Measurements from ENCODE around the gene PLS1.
"Not testable (repeated sequence)": the region's sequence is repeated elsewhere in the genome, so short reads cannot be mapped to it uniquely, and the experiment has no call there.

PLS1 gene

DNA sequence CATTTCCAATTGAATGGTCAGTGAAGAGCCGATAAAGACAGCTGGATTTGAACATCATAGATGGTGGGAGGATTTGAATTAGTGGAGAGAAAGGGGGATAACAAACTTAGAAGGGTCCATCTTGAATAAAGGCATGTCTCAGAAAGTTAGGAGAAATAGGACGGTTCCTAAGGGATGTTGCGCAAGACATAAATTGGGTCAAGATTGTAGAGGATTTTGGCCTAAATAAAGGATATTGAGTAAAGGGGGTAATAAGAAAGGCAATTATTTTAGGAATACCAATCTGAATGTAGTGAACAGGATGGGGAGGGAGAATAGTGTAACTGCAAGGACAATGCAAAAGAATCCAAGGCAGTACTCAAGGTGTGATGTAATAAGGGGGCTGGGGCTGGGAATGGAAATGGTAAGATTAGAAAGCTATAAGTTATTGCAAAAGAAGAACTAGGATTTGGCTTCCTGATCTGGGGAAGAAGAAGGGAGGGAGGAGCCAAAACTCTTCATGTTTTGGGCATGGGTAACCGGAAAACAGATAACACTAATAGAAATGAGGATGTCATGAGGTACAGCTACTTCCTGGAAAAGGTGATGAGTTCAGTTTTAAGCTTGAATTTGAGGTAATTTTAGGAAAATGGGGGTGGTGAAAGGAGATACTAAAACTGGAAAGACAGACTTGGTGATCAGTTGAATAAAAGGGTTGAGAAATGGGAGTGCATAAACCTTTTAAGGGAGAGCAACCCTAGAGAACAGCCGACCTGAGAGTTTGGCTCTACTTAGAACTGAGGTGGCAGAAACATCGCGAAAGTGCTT, 110.3 kb downstream of the PLS1 start:
- DNase-seq = no peak

DNA sequence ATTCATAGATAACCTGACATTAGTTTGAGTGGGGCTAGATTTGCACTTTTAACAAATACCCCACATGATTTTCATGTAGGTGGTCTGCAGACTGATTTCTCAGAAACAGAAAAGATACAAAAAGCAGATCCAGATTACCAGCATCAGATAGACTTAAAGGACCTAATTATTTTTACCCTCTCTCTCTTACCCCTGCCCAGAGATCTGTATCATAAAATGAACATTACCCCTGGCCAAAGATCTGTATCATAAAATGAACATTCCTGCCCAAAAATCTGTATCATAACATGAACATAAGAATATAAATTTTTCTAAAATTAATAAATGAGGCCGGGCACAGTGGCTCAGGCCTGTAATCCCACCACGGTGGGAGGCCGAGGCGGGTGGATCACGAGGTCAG, 113.0 kb downstream of the PLS1 start:
- no peak for DNase-seq

DNA sequence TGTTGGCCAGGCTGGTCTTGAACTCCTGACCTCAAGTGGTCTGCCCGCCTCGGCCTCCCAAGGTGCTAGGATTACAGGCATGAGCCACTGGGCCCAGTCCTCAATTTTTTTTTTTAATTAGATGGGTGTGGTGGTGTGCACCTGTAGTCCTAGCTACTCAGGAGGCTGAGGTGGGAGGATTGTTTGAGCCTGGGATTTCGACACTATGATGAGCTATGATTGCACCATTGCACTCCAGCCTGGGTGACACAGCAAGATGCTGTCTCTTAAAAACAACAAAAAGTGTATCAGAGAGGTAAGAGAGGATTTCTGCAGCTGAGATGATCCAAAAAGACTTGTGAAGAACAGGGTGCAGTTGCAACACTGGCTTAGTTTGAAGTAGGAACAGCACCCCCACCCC, 118.7 kb downstream of the PLS1 start:
- DNase-seq = not testable (repeated sequence)

DNA sequence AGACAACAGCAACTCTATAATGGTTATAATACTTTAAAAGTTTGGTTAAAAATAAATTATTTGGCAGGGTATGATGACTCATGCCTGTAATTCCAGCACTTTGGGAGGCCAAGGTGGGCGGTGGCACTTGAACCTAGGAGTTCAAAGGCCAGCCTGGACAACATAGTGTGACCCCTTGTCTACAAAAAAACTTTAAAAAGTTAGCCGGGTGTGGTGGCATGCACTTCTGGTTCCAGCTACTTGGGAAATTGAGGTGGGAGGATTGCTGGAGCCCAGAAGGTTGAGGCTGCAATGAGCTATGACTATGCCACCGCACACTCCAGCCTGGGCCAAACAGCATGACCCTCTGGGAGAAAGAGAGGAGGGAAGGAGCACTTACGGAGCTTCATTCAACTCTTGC, 119.9 kb downstream of the PLS1 start:
- DNase-seq = no peak

DNA sequence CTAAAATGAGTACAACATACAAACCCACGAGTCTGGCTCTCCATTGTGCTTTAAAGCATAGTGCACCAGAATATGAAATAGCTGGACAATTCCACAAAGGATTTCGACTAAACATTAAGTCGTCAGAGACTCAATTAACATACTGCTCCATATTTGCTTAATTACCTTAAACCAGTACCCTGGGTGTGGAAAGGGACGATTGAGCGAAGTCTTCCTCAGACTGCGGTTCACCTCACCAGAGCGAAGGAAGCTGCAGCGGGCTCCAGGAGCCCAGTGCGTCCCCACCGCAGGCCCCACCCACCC, 127.4 kb downstream of the PLS1 start:
- no peak for DNase-seq

DNA sequence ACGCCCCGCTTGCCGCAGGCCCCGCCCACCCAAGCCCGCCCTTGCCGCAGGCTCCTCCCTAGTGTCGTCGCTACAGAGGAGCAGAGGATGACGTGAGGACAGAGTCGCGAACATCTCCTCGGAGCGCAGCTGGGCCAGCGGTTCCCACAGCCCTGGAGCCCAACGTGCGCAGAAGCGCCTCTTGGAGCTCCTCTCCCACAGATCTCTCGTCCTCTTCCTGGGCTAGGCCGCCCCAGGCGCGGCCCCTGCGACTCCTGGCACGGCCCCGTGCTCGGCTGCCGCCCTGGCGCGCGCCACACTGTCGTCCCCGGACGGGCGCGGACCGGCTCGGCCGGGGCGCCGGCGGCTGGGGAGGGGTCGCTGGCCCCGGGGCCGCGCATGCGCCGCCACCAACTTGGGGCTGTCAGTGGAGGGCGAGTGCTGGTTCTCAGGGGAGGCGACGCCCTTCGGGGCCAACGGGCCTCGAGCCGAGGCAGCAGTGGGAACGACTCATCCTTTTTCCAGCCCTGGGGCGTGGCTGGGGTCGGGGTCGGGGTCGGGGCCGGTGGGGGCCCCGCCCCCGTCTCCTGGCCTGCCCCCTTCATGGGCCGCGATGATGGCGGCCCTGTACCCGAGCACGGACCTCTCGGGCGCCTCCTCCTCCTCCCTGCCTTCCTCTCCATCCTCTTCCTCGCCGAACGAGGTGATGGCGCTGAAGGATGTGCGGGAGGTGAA, 127.9 kb downstream of the PLS1 start, which contains the start of gene TRPC1:
Gene TRPC1, plus strand, starts transcription at position 67 of the 714 bp plus-strand sequence. Its CDS starts 526 bp downstream, at position 593.
- DNase-seq = peak; percentile 73

DNA sequence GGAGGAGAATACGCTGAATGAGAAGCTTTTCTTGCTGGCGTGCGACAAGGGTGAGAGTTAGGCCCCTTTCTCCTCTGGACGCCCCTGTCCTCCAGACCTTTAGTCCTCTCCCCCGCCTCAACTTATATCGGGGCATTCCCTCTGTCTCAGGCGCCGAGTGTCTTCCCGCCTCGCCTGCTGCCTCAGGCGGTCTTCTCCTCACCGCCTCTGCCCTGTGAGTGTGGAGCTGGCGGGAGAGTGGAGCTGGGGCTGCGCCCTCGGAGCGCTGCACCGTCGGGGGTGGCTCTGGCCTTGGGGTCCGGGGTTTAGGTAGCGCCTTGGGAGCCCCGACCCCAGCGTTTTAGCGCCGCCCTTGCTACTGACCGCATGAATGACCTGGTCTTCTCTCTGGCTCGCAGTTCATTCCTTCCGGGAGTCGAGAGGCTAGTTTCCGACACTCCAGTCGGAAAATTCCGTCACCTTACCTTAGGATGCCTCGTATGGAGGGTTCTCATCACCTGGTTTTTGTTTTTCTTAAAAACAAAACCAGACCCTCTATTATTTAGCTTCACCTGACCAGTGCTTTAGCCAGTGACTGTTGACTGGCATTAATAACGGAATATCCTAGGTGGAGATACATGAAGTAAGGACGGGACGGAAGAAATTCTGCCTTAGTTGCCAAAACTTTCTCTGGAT, 128.6 kb downstream of the PLS1 start:
- DNase-seq = no peak

DNA sequence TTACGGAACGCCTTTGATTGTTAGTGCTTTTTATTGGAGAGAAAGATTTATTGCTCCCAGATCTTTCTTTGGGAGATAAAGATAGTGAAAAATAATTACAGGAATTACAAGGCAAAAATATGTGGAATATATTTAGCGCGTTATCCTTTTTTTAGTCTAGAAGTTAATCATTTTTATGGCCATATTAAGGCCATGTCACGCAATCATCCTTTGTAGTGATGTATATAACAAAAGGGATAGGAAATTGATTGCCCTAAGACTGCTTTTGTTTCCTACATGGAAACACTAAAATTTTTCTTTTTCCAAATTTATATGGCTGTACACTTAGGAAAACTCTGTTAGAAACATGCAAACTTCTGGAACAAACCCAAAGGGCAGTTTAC, 129.2 kb downstream of the PLS1 start:
- DNase-seq = no peak

DNA sequence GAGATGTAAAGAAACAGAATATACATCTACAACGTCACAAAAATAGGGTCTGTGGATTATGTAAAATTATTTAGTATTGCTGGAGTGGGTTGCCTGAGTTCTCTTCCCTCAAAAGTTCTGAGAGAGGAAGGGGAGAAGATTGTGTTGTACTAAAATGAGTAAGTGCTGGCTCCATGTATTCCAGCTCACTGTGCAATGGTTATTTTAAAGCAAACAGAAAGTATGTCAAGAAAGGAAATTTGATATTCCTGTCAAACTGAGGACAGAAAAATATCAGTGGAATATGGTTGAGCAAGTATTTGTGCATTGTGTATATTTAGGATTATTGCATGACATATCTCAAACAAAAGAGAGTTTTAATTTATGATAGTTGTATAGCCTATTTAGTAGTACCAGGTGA, 129.8 kb downstream of the PLS1 start:
- DNase-seq = no peak

DNA sequence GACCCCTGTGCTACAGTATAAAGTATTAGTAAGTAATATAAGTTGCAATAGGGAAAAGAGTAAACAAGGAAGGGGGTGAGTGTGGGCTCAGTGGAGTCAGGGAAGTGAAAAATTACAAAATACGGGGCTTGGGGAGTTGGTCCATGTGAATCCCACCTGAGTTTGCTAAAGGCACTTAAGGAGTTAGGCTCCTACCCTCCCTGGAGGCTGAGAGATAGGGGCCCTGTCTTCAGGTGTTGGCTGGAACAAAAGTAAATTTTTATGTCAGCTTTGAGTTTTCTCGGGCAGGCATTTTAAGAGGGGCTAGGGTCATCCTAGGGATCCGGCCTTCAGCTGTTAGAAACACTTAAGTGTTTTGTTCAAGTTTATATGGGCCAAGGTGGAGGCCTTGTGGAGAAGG, 135.9 kb downstream of the PLS1 start:
- no peak for DNase-seq

DNA sequence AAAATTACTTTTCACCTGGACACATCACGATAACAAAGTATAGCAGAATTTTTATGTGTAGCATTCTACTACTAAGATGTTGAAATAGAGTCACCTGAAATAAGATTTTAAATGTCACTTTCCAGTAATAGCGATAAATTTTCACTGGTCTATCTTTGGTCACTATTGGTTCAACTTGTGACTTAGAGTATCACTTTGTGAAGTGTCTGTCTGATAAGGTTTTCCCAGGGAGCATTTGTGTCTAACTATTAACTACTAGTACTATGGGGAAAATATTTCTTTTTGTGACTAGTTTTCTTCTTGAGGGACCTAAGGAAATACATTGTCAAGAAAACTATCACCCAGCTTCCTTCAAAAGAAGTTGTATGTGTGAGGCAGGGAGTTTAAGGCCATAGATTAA, 138.6 kb downstream of the PLS1 start:
- DNase-seq = no peak

DNA sequence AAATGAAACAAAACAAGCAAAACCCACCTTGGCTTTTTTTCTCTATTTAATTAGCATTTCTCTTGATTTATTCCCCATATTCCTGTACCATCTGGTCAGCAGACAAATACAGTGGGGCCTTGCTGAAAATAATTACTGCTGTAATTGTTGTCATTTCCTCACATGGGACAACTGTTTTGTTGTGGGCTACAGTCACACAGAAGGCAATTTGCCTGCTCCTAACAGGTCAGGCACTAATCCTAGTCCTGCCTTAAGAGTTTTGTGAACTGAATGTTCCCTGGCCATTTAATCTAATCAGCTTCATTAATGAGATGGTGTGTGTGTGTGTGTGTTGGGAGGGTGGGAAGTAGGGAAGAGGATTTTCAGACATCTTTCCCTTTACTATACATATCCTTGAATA, 139.3 kb downstream of the PLS1 start:
- DNase-seq = no peak

DNA sequence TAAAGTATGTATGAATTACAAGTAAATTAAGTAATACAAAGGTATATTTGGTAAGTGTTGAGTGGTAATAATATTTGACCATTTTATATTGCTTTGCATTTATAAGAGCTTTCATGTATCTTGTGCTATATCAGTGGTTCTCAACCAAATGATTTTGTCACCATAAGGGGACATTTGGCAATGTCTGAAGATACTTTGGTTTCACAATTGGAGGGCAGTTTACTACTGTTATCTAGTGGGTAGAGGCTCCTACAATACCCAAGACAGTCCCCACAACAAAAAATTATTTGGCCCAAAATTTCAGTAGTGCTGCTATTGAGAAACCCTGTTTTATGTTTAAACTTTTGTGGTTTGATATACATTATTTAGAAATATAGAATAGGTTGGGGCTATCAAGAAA, 142.2 kb downstream of the PLS1 start:
- DNase-seq = no peak

DNA sequence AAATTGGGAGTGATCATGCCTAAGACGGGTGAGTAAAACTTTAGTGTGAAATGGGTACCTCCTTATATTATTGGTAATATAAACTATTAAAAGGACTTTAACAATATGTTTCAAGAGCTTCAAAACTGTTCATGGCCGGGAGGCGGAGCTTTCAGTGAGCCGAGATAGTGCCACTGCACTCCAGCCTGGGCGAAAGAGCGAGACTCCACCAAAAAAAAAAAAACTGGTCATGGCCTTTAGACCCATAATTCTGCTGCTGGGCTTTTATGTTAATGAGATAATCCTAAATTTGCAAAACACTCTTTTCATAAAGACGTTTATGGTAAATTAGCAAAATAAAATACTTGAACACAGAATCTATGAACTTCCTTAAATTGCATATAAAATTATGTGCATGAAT, 150.5 kb downstream of the PLS1 start:
- no peak for DNase-seq

DNA sequence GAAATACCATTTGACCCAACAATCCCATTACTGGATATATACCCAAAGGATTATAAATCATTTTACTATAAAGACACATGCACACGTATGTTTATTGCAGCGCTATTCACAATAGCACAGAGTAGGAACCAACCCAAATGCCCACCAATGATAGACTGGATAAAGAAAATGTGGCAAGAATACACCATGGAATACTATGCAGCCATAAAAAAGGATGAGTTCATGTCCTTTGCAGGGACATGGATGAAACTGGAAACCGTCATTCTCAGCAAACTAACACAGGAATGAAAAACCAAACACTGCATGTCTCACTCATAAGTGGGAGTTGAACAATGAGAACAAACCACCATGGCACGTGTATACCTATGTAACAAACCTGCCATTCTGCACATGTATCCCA, 154.3 kb downstream of the PLS1 start:
- DNase-seq = not testable (repeated sequence)

DNA sequence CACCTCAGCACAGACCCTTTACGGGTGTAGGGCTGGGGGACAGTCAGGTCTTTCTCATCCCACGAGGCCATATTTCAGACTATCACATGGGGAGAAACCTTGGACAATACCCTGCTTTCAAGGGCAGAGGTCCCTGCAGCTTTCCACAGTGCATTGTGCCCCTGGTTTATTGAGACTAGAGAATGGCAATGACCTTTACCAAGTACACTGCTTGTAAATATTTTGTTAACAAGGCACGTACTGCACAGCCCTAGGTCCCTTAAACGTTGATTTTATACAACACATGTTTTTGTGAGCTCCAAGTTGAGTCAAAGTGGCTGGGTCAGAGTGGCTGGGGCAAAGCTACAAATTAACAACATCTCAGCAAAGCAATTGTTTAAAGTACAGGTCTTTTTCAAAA, 156.4 kb downstream of the PLS1 start:
- not testable (repeated sequence) for DNase-seq

DNA sequence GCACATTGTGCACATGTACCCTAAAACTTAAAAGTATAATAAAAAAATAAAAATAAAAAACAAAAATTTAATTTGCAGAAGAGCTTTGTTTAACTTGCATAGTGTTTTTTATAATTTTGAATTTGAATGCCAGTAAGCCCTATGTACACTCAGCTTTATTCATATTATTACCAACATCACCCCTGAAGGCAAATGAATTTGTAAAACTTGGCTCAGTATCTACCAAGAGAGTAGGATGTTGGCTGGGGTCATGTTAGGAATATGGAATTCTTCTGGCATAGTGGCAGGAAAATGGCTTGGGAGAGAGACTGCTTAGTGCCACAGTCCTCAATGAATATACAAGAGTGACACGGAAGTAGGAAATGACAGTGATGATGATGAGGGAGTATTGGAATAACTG, 158.3 kb downstream of the PLS1 start:
- no peak for DNase-seq

Measured in stimulated activated CD4-positive, alpha-beta T cell treated with anti-CD3 and anti-CD28 coated beads, Interleukin-4, amount 100 ng/mL, for 24 hours (primary cell).